Activated T-helper 17 cell treated with anti-CD3 and anti-CD28 coated beads, Interleukin-2, amount 50 U/mL, for 72 hours (primary cell): Measurements from ENCODE around the gene ZSWIM9. TPM values are rescaled to one million over a fixed set of nuclear protein-coding genes. Genes with fewer than 3 reads are reported as not detected.

Experiments
- ATAC-seq: fragments of 150-1000 bp; cut with Tn5 transposase; replicated peaks from 2 replicates; pipeline ENCODE4 v1.10.0; 2021; ENCODE audit warnings: mild to moderate bottlenecking, moderate library complexity
- H3K27ac Mint-ChIP-seq: one replicate; pipeline ENCODE4 v1.8.0; 2022; ENCODE audit warnings: mixed read lengths
- H3K27me3 Mint-ChIP-seq: one replicate; pipeline ENCODE4 v1.8.0; 2022; ENCODE audit warnings: mixed read lengths
- H3K36me3 Mint-ChIP-seq: one replicate; pipeline ENCODE4 v1.8.0; 2022; ENCODE audit warnings: low read depth, mild to moderate bottlenecking, mixed read lengths
- H3K4me1 Mint-ChIP-seq: one replicate; pipeline ENCODE4 v1.8.0; 2022; ENCODE audit warnings: mixed read lengths
- H3K4me3 Mint-ChIP-seq: one replicate; pipeline ENCODE4 v1.8.0; 2022; ENCODE audit warnings: mild to moderate bottlenecking, mixed read lengths
- H3K9me3 Mint-ChIP-seq: one replicate; pipeline ENCODE4 v1.8.0; 2022; ENCODE audit warnings: mixed read lengths
- total RNA-seq, 2 donors: library from RNA; stranded (reverse); gene quantifications; one replicate each; pipeline ENCODE4 v1.2.3, GENCODE V29; 2022

Gene ZSWIM9
- total RNA-seq, 2 donors from 2014 or later = 9.9 to 11.3 TPM

GRCh38 chr19:48190288-48190884 lies 19.9 kb downstream of the ZSWIM9 start:
- no peaks in the 10 kb centered on the region for H3K9me3 Mint-ChIP-seq
- no peak overlapping the region for H3K27ac Mint-ChIP-seq
- ATAC-seq = peak; percentile 92
- H3K4me3 Mint-ChIP-seq = no peak overlapping the region
- H3K36me3 Mint-ChIP-seq = peaks cover 12% of the 10 kb centered on the region
- H3K4me1 Mint-ChIP-seq = no peaks in the 10 kb centered on the region
- no peaks in the 10 kb centered on the region for H3K27me3 Mint-ChIP-seq

- Mint-ChIP-seq H3K36me3 (peaks cover 12% of the 10 kb centered on the region), H3K4me1 (no peaks in the 10 kb centered on the region), H3K27me3 (no peaks in the 10 kb centered on the region), H3K27ac (no peak overlapping the region), H3K4me3 (no peak overlapping the region), H3K9me3 (no peaks in the 10 kb centered on the region)
- ATAC-seq = no peak
These were observed 20.4 kb downstream of the ZSWIM9 start for GRCh38 chr19:48190885-48191284.

GRCh38 chr19:48192750-48193149 lies 22.3 kb downstream of the ZSWIM9 start:
- H3K36me3 Mint-ChIP-seq = peaks cover 9% of the 10 kb centered on the region
- no peak overlapping the region for H3K4me3 Mint-ChIP-seq
- H3K27me3 Mint-ChIP-seq = no peaks in the 10 kb centered on the region
- no peaks in the 10 kb centered on the region for H3K9me3 Mint-ChIP-seq
- no peak for ATAC-seq
- H3K27ac Mint-ChIP-seq = no peak overlapping the region
- H3K4me1 Mint-ChIP-seq = peaks cover 4% of the 10 kb centered on the region

GRCh38 chr19:48194041-48194843 lies 23.8 kb downstream of the ZSWIM9 start:
- Mint-ChIP-seq H3K9me3 (no peaks in the 10 kb centered on the region), H3K27ac (peak overlapping the region; percentile 22), H3K4me3 (no peak overlapping the region), H3K27me3 (no peaks in the 10 kb centered on the region), H3K4me1 (peaks cover 4% of the 10 kb centered on the region), H3K36me3 (peaks cover 4% of the 10 kb centered on the region)
- ATAC-seq = no peak

- peaks cover 4% of the 10 kb centered on the region for H3K36me3 Mint-ChIP-seq
- no peak overlapping the region for H3K27ac Mint-ChIP-seq
- no peak for ATAC-seq
- H3K27me3 Mint-ChIP-seq = no peaks in the 10 kb centered on the region
- no peaks in the 10 kb centered on the region for H3K9me3 Mint-ChIP-seq
- H3K4me3 Mint-ChIP-seq = no peak overlapping the region
- H3K4me1 Mint-ChIP-seq = peaks cover 4% of the 10 kb centered on the region
These were observed 24.7 kb downstream of the ZSWIM9 start for GRCh38 chr19:48194844-48195830.

- H3K4me3 Mint-ChIP-seq = no peak overlapping the region
- peak overlapping the region; percentile 46 for H3K27ac Mint-ChIP-seq
- peaks cover 4% of the 10 kb centered on the region for H3K36me3 Mint-ChIP-seq
- peaks cover 4% of the 10 kb centered on the region for H3K4me1 Mint-ChIP-seq
- peak; percentile 12 for ATAC-seq
- H3K9me3 Mint-ChIP-seq = no peaks in the 10 kb centered on the region
- H3K27me3 Mint-ChIP-seq = no peaks in the 10 kb centered on the region
These were observed 25.9 kb downstream of the ZSWIM9 start for GRCh38 chr19:48196321-48196763.

- no peak overlapping the region for H3K4me3 Mint-ChIP-seq
- no peak for ATAC-seq
- H3K36me3 Mint-ChIP-seq = peaks cover 4% of the 10 kb centered on the region
- no peaks in the 10 kb centered on the region for H3K27me3 Mint-ChIP-seq
- peak overlapping the region; percentile 11 for H3K27ac Mint-ChIP-seq
- H3K9me3 Mint-ChIP-seq = no peaks in the 10 kb centered on the region
- peaks cover 4% of the 10 kb centered on the region for H3K4me1 Mint-ChIP-seq
These were observed 26.6 kb downstream of the ZSWIM9 start for GRCh38 chr19:48196933-48197665.

GRCh38 chr19:48203222-48203793 lies 32.8 kb downstream of the ZSWIM9 start:
- H3K36me3 Mint-ChIP-seq = peaks cover 25% of the 10 kb centered on the region
- H3K4me3 Mint-ChIP-seq = no peak overlapping the region
- no peaks in the 10 kb centered on the region for H3K27me3 Mint-ChIP-seq
- H3K9me3 Mint-ChIP-seq = no peaks in the 10 kb centered on the region
- peaks cover 10% of the 10 kb centered on the region for H3K4me1 Mint-ChIP-seq
- no peak for ATAC-seq
- no peak overlapping the region for H3K27ac Mint-ChIP-seq

GRCh38 chr19:48203794-48204628 lies 33.5 kb downstream of the ZSWIM9 start:
- peak; percentile 100 for ATAC-seq
- Mint-ChIP-seq H3K27ac (no peak overlapping the region), H3K27me3 (no peaks in the 10 kb centered on the region), H3K4me1 (peaks cover 10% of the 10 kb centered on the region), H3K36me3 (peaks cover 30% of the 10 kb centered on the region), H3K4me3 (no peak overlapping the region), H3K9me3 (no peaks in the 10 kb centered on the region)

- H3K27me3 Mint-ChIP-seq = no peaks in the 10 kb centered on the region
- H3K27ac Mint-ChIP-seq = peak overlapping the region; percentile 20
- H3K4me1 Mint-ChIP-seq = peaks cover 10% of the 10 kb centered on the region
- no peak overlapping the region for H3K4me3 Mint-ChIP-seq
- no peaks in the 10 kb centered on the region for H3K9me3 Mint-ChIP-seq
- ATAC-seq = no peak
- H3K36me3 Mint-ChIP-seq = peaks cover 56% of the 10 kb centered on the region
These were observed 36.1 kb downstream of the ZSWIM9 start for GRCh38 chr19:48206397-48207093.

- Mint-ChIP-seq H3K9me3 (no peaks in the 10 kb centered on the region), H3K4me1 (peaks cover 10% of the 10 kb centered on the region), H3K4me3 (no peak overlapping the region), H3K36me3 (peaks cover 89% of the 10 kb centered on the region), H3K27ac (no peak overlapping the region), H3K27me3 (no peaks in the 10 kb centered on the region)
- ATAC-seq = no peak
These were observed 39.5 kb downstream of the ZSWIM9 start for GRCh38 chr19:48210005-48210404.

- Mint-ChIP-seq H3K4me1 (peaks cover 5% of the 10 kb centered on the region), H3K36me3 (peaks cover 99% of the 10 kb centered on the region), H3K9me3 (no peaks in the 10 kb centered on the region), H3K4me3 (no peak overlapping the region), H3K27me3 (no peaks in the 10 kb centered on the region), H3K27ac (peak overlapping the region; percentile 11)
- ATAC-seq = no peak
These were observed 43.5 kb downstream of the ZSWIM9 start for GRCh38 chr19:48213959-48214358.
